Right ventricle myocardium superior (tissue), 1 donor: Measurements from ENCODE around the gene MORN2. TPM values are rescaled to one million over a fixed set of nuclear protein-coding genes. Genes with fewer than 3 reads are reported as not detected.

Experiments
- total RNA-seq: library from RNA; stranded (reverse); fragmentation: NEBNext Ultra II Directional; extraction: Animal tissue kit (Norgen Biotek cat#: 25700); gene quantifications from one replicate; pipeline ENCODE4 v1.2.1, GENCODE V29; 2021
- donor health status: DM: no; HTN: yes; CAD: no; lungs with severe emphysema.

MORN2 gene
- total RNA-seq, 1 donor from 2014 or later: 20.2 TPM

Other genes with a start within 250 kb of the MORN2 start
- 14.7 TPM for gene GALM, start 209.9 kb upstream of the MORN2 start, total RNA-seq
- gene SRSF7, start 124.6 kb upstream of the MORN2 start, total RNA-seq: 45.9 TPM
- 4.9 TPM for gene GEMIN6, start 97.8 kb upstream of the MORN2 start, total RNA-seq
- 12.6 TPM for gene DHX57, start within 50 bp of the MORN2 start, total RNA-seq
- 0.32 TPM for gene ARHGEF33, start 13.9 kb downstream of the MORN2 start, total RNA-seq
- gene SOS1, start 245.1 kb downstream of the MORN2 start, total RNA-seq: 24.2 TPM